Stomach (tissue), 4 donors: ENCODE measurements around the gene TAGLN2.

Source experiments
- CTCF ChIP-seq, 7 experiments: fragments of 450-650 bp in 4 of 7; fragments of 200-600 bp in 3 of 7; sonication (generic) in 3 of 7; IDR thresholded peaks; one replicate each; pipeline ENCODE4 v1.5.1; 2016 to 2019; ENCODE audit warnings: antibody characterized with exemption in 7 of 7, control low read depth in 2 of 7, mild to moderate bottlenecking in 1 of 7
- POLR2A ChIP-seq, 4 donors: fragments of 450-650 bp; IDR thresholded peaks; one replicate each; pipeline ENCODE4 v1.6.1; 2016; ENCODE audit warnings: antibody characterized with exemption in 4 of 4, control low read depth in 2 of 4, mild to moderate bottlenecking in 1 of 4, moderate library complexity in 1 of 4
- POLR2AphosphoS5 ChIP-seq, 3 donors: sonication (generic); formaldehyde crosslinking; IDR thresholded peaks; one replicate each; pipeline ENCODE4 v1.6.1; 2016; ENCODE audit warnings: antibody characterized with exemption in 3 of 3

- TF ChIP-seq POLR2AphosphoS5 (IDR thresholded peaks at IDR 0.05) = no peak
- TF ChIP-seq CTCF (IDR thresholded peaks at IDR 0.05) = no peak
- no peak for TF ChIP-seq POLR2A (IDR thresholded peaks at IDR 0.05)
These were observed 2.6 kb upstream of the TAGLN2 start for GRCh38 chr1:159927849-159928431.
